NK-92 (cell line): Measurements from ENCODE around the gene TEX29.

Experiments
- DNase-seq: peaks from one replicate; lab custom pipeline; 2025; ENCODE audit not compliant: unreplicated experiment; lab: John Stamatoyannopoulos, UW

The TEX29 gene

DNA sequence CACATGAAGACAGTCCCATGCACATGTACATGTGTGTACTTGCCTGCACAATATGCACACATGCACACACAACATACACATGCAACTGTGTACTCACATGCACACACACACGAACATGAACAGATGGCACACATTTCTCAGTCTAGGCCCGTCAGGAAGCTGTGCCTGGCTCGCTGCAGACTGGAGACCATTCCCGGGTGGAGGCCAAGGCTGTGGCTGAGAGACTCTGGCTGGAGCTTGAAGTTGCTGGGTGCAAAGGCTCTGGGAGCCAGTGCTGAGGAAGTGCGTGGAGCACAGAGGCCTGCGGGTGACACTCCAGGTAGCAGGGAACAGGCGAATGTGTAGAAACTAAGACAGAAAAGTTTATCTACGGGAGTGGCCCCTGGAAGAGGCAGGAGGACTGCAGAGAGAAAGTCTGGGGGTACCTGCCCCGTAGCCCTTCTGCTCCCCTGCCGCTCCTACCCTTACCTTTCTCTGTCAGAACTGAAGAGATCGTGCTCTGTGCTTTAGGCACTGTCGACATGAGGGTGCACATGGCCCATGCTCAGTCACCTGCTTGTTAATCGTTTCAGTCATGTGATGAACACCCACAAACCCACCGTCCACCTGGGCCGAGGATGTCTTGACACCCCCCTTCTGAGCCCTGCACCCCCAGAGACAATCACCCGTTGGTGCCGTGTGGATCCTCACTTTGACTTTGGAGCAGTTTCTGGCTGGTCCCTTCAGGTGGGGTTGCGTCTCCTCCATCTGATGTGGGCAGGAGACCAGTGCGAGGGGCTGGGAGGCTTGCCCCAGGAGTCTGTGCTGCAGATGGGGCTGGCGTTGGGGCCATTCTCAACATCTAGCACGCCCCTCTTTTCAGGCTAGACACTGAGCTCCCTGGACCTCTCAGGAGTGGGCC is 69.4 kb downstream of the TEX29 start:
- DNase-seq: no peak

GRCh38 chr13:111390522-111391270 is 70.3 kb downstream of the TEX29 start:
- no peak for DNase-seq

DNA sequence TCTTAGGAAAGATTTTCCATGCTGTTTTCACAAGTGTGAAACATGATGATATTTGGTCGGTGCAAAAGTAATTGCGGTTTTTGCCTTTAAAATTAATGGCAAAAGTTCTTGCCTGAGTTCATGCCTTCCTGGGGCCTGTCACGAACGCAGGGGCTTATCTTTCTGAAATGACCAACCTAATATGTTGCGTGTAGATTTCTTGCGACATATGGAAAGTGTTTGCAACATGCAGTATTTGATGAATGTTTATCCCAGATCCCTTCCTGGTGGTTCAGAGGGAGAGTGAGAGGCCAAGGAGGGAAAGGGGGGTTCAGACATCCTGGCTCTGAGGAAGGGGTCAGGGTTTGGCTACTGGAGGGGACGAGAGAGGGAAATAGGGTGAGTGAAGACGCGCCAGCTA is 72.0 kb downstream of the TEX29 start:
- DNase-seq: no peak

DNA sequence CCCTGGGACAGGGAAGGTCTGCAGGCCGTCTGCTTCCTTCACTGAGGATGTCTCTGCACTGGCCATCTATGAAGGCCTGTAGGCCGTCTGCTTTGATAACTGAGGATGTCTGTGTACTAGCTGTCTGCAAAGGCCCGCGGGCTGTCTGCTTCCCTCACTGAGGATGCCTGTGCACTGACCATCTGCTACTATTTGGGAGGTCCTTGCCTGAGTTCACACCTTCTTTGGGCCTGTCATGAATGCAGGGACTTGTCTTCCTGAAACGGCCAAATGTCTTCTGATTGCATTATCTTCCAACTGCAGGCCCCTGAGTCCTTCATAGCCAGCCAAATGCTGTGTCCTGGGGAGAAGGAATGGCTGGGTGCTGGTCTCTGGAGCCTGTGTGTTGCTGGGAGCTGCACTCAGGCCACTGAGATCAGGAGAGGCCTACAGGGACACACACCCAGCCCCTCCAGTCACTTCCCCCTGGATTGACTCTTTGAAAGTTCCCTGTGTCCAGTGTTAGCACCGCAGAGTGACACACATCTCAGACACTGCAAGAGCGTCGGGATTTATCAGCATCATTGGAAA is 72.9 kb downstream of the TEX29 start:
- no peak for DNase-seq
